Measurements from ENCODE around the gene MTLN. TPM values are rescaled to one million over a fixed set of nuclear protein-coding genes. Genes with fewer than 3 reads are reported as not detected.

The MTLN gene
- total and polyA plus RNA-seq, 2 of the 13 experiments (the other 11 are each of a cell fraction or from before 2014, with no cell fraction given), result 37.1 to 50.4 TPM

DNA sequence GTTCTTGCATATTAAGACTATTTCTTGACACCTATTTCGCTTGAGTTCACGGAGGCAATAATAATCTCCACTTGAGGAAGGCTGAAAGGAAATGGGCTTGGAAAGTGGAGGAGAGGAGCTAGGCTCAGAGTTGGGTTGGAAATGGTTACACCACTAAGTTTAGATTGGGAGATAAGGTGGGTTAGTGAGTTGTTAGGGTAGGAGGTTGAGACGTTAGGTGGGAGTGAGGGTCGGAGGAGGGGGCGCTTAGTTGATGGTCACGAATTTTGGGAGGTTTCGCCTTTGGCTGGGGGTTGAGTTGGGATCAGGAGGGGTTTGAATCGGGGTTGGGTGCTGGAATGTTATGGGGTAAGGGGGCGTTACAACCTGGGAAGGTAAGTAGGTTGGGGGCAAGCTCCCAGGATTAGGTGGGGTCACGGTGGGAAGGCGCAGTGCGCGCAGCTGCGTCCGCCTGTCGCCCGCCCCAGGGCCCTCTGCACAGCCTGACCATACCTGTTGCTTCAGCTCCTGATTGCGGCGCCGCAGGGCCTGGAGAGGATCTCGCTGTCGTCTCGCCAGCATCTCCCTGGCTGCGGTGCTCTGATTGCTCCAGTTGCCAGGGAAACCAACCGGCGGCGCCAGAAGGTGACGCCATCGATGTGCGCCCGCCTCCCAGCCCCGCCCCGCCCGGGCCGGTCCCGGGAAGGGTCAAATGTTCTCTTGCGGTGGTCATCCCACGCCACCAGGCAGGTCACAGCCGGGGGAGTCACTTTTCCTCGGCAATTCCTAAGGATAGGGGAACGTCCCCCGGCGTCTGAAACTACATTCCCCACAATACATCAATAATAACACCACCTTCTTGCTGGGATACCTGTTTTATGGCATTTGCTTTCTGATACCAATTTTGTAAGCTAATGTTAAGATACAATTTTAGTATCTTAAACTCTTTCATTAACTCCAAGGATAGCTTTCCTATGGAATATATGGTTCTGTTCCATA lies 7.7 kb downstream of the MTLN start, which contains the start of gene NPHP1 (continued):
- no peak for TF ChIP-seq ZNF234 (CRISPR knock-in tag; conservative IDR thresholded peaks at IDR 0.05)
- TF ChIP-seq, protein P1, sequence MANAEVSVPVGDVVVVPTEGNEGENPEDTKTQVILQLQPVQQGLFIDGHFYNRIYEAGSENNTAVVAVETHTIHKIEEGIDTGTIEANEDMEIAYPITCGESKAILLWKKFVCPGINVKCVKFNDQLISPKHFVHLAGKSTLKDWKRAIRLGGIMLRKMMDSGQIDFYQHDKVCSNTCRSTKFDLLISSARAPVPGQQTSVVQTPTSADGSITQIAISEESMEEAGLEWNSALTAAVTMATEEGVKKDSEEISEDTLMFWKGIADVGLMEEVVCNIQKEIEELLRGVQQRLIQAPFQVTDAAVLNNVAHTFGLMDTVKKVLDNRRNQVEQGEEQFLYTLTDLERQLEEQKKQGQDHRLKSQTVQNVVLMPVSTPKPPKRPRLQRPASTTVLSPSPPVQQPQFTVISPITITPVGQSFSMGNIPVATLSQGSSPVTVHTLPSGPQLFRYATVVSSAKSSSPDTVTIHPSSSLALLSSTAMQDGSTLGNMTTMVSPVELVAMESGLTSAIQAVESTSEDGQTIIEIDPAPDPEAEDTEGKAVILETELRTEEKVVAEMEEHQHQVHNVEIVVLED (CRISPR knock-in tag; IDR thresholded peaks at IDR 0.05; ENCODE audit: borderline replicate concordance), result peak; percentile 66; the same call in 1 of the 2 replicates
- TF ChIP-seq ZFP36L2 (CRISPR knock-in tag; IDR thresholded peaks at IDR 0.05), result no peak
- TF ChIP-seq, protein P2, sequence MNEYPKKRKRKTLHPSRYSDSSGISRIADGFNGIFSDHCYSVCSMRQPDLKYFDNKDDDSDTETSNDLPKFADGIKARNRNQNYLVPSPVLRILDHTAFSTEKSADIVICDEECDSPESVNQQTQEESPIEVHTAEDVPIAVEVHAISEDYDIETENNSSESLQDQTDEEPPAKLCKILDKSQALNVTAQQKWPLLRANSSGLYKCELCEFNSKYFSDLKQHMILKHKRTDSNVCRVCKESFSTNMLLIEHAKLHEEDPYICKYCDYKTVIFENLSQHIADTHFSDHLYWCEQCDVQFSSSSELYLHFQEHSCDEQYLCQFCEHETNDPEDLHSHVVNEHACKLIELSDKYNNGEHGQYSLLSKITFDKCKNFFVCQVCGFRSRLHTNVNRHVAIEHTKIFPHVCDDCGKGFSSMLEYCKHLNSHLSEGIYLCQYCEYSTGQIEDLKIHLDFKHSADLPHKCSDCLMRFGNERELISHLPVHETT (CRISPR knock-in tag; conservative IDR thresholded peaks at IDR 0.05), result peak; percentile 81; the same call in 1 of the 2 replicates
- no peak for TF ChIP-seq ZNF432 (CRISPR knock-in tag; IDR thresholded peaks at IDR 0.05; ENCODE audit: borderline replicate concordance)
- peak; percentile 72; the same call in 1 of the 2 replicates for TF ChIP-seq FOXJ3 (CRISPR knock-in tag; IDR thresholded peaks at IDR 0.05; ENCODE audit: borderline replicate concordance)
- TF ChIP-seq SNAI1 (CRISPR knock-in tag; IDR thresholded peaks at IDR 0.05; ENCODE audit: borderline replicate concordance), result no peak
- no peak for TF ChIP-seq NR2F2 (IDR thresholded peaks at IDR 0.05; ENCODE audit: borderline replicate concordance, low read depth)
- TF ChIP-seq HDAC2 (CRISPR knock-in tag; IDR thresholded peaks at IDR 0.05), result peak; percentile 88
- no peak for TF ChIP-seq SNRNP70 (IDR thresholded peaks at IDR 0.05; ENCODE audit: low read depth, low read length)
- TF ChIP-seq, protein P3, sequence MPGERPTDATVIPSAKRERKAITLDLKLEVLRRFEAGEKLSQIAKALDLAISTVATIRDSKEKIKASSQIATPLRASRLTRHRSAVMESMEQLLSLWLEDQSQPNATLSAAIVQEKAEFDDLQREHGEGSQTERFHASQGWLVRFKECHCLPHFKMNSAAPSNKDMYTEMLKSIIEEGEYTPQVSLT (CRISPR knock-in tag; IDR thresholded peaks at IDR 0.05; ENCODE audit: borderline replicate concordance, low read depth), result no peak
- TF ChIP-seq ZC3H4 (CRISPR knock-in tag; IDR thresholded peaks at IDR 0.05; ENCODE audit: borderline replicate concordance), result no peak
- no peak for TF ChIP-seq ZNF441 (CRISPR knock-in tag; IDR thresholded peaks at IDR 0.05; ENCODE audit: borderline replicate concordance)
- peak; percentile 50; the same call in 1 of the 2 replicates for TF ChIP-seq SOX5 (CRISPR knock-in tag; IDR thresholded peaks at IDR 0.05; ENCODE audit: borderline replicate concordance)
- TF ChIP-seq, protein P4, sequence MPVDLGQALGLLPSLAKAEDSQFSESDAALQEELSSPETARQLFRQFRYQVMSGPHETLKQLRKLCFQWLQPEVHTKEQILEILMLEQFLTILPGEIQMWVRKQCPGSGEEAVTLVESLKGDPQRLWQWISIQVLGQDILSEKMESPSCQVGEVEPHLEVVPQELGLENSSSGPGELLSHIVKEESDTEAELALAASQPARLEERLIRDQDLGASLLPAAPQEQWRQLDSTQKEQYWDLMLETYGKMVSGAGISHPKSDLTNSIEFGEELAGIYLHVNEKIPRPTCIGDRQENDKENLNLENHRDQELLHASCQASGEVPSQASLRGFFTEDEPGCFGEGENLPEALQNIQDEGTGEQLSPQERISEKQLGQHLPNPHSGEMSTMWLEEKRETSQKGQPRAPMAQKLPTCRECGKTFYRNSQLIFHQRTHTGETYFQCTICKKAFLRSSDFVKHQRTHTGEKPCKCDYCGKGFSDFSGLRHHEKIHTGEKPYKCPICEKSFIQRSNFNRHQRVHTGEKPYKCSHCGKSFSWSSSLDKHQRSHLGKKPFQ (CRISPR knock-in tag; IDR thresholded peaks at IDR 0.05; ENCODE audit: insufficient replicate concordance), result no peak
- TF ChIP-seq ZFX (CRISPR knock-in tag; IDR thresholded peaks at IDR 0.05; ENCODE audit: low read depth), result peak; percentile 67
- TF ChIP-seq, protein P5, sequence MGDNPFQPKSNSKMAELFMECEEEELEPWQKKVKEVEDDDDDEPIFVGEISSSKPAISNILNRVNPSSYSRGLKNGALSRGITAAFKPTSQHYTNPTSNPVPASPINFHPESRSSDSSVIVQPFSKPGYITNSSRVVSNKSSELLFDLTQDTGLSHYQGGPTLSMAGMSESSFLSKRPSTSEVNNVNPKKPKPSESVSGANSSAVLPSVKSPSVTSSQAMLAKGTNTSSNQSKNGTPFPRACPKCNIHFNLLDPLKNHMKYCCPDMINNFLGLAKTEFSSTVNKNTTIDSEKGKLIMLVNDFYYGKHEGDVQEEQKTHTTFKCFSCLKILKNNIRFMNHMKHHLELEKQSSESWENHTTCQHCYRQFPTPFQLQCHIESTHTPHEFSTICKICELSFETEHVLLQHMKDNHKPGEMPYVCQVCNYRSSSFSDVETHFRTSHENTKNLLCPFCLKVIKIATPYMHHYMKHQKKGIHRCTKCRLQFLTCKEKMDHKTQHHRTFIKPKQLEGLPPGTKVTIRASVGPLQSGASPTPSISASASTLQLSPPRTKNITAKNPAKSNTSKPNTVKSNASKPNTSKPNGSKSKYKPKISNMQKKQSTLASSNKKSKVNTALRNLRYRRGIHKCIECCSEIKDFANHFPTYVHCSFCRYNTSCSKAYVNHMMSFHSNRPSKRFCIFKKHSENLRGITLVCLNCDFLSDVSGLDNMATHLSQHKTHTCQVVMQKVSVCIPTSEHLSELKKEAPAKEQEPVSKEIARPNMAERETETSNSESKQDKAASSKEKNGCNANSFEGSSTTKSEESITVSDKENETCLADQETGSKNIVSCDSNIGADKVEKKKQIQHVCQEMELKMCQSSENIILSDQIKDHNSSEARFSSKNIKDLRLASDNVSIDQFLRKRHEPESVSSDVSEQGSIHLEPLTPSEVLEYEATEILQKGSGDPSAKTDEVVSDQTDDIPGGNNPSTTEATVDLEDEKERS (CRISPR knock-in tag; IDR thresholded peaks at IDR 0.05), result no peak
- TF ChIP-seq EZH2 (conservative IDR thresholded peaks at IDR 0.05; ENCODE audit: low read depth, low read length), result no peak
- no peak for TF ChIP-seq FOXK2 (IDR thresholded peaks at IDR 0.05)

All from HepG2 (cell line).